HepG2 (cell line): Measurements from ENCODE around the gene NINJ2. TPM values are rescaled to one million over a fixed set of nuclear protein-coding genes. Genes with fewer than 3 reads are reported as not detected.

ENCODE experiments used
- CREM ChIP-seq, 2 experiments: sonication (generic) in 1 of 2; formaldehyde crosslinking in 1 of 2; IDR thresholded peaks; 2 replicates each; pipeline versions ENCODE4 v1.4.0 to v1.6.1; 2016 to 2020; ENCODE audit warnings: antibody characterized with exemption in 1 of 2, mild to moderate bottlenecking in 1 of 2, missing genetic modification reagents in 1 of 2
- DMTF1 ChIP-seq: sonication (generic); formaldehyde crosslinking; IDR thresholded peaks from 2 replicates; pipeline ENCODE4 v1.4.0; 2020; ENCODE audit warnings: mild to moderate bottlenecking, missing genetic modification reagents
- IRF2 ChIP-seq: IDR thresholded peaks from 2 replicates; pipeline ENCODE4 v1.6.1; 2018; ENCODE audit warnings: missing genetic modification reagents, missing compliant biosample characterization
- POLR2AphosphoS2 ChIP-seq: IDR thresholded peaks from 2 replicates; pipeline ENCODE4 v1.6.1; 2011; ENCODE audit warnings: low read depth, low read length, improper control_type of control experiment
- ZBTB7A ChIP-seq: sonication (generic); formaldehyde crosslinking; IDR thresholded peaks from 2 replicates; pipeline ENCODE4 v1.8.0; 2022; ENCODE audit warnings: mild to moderate bottlenecking, missing genetic modification reagents
- ZMYM4 ChIP-seq: sonication (generic); formaldehyde crosslinking; IDR thresholded peaks from 2 replicates; pipeline ENCODE4 v1.8.1; 2023; ENCODE audit warnings: mild to moderate bottlenecking, missing genetic modification reagents
- ZNF496 ChIP-seq: sonication (generic); formaldehyde crosslinking; IDR thresholded peaks from 2 replicates; pipeline ENCODE4 v1.8.1; 2023; ENCODE audit warnings: mild to moderate bottlenecking, moderate library complexity, missing genetic modification reagents; ENCODE audit not compliant: insufficient replicate concordance
- ZNF687 ChIP-seq: sonication (generic); formaldehyde crosslinking; IDR thresholded peaks from 2 replicates; pipeline ENCODE4 v1.5.1; 2020; ENCODE audit warnings: mild to moderate bottlenecking, missing genetic modification reagents, moderate library complexity
- ZNF710 ChIP-seq: sonication (generic); formaldehyde crosslinking; IDR thresholded peaks from 2 replicates; pipeline ENCODE4 v1.5.0; 2020; ENCODE audit warnings: mild to moderate bottlenecking, missing genetic modification reagents, borderline replicate concordance
- ZNF772 ChIP-seq: sonication (generic); formaldehyde crosslinking; IDR thresholded peaks from 2 replicates; pipeline ENCODE4 v1.5.0; 2020; ENCODE audit warnings: mild to moderate bottlenecking, missing genetic modification reagents
- ZNF878 ChIP-seq: sonication (generic); formaldehyde crosslinking; IDR thresholded peaks from 2 replicates; pipeline ENCODE4 v1.8.1; 2023; ENCODE audit warnings: mild to moderate bottlenecking, missing genetic modification reagents, moderate library complexity
- polyA plus RNA-seq, 8 experiments: library from polyadenylated mRNA; depleted of rRNA in 3 of 8; stranded (reverse) in 7 of 8; unstranded in 1 of 8; fragments of >200 nt; fragmentation: Illumina TruSeq in 4 of 8; extraction: Trizol in 4 of 8; gene quantifications; 2 replicates each; pipeline versions ENCODE4 v1.2.1 to v1.2.3, GENCODE V29; 2011 to 2016; ENCODE audit warnings: low read depth in 4 of 8, missing spikeins in 1 of 8, mixed read lengths in 1 of 8; ENCODE audit not compliant: insufficient read depth in 1 of 8
- total RNA-seq, 5 experiments: library from RNA; depleted of rRNA; stranded (reverse); fragments of >200 nt; fragmentation: Illumina TruSeq; extraction: Trizol; gene quantifications; 2 replicates each; pipeline ENCODE4 v1.2.3, GENCODE V29; 2016; ENCODE audit warnings: low read depth in 1 of 5
- TF ChIP-seq, protein P1 (sequence below): sonication (generic); formaldehyde crosslinking; IDR thresholded peaks from 2 replicates; pipeline ENCODE4 v1.4.0; 2020; ENCODE audit warnings: missing genetic modification reagents, mild to moderate bottlenecking, borderline replicate concordance
- TF ChIP-seq, protein P2 (sequence below): sonication (generic); formaldehyde crosslinking; IDR thresholded peaks from 2 replicates; pipeline ENCODE4 v1.5.0; 2020; ENCODE audit warnings: mild to moderate bottlenecking, missing genetic modification reagents

The NINJ2 gene
- total and polyA plus RNA-seq, 2 of the 13 experiments (the other 11 are each of a cell fraction or from before 2014, with no cell fraction given), result 0.62 to 3.8 TPM

DNA sequence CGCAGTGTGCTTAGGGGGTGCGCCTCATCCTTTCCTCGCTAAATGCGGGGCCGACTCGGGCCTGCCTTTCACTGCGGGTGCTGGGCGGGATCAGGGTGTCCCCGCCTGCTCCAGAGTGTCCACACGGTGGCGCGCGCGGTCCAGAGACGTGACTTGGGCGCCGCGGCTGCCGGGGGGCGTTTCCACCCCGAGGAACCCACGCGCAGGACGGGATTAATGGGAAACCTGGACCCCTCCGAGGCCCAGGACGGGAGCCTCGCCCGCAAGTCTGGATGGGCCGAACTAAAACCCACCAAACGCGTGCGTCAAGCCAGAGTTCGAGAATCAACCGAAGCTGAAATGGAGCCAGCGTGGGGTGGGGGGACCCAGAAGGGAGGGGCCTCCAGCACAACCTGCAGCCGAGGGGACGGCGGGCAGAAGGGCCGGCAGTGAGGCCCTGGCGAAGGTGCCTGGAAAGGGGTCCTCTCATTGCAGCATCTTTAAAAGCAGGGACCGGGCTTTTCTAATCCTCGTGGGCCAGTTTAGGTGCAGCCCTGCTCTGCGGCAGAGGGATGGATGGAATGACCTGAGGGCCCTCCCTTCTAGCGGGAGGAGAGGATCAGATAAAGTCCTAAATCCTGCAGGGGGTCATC, 93.3 kb downstream of the NINJ2 start (continued):
- TF ChIP-seq, protein P1, sequence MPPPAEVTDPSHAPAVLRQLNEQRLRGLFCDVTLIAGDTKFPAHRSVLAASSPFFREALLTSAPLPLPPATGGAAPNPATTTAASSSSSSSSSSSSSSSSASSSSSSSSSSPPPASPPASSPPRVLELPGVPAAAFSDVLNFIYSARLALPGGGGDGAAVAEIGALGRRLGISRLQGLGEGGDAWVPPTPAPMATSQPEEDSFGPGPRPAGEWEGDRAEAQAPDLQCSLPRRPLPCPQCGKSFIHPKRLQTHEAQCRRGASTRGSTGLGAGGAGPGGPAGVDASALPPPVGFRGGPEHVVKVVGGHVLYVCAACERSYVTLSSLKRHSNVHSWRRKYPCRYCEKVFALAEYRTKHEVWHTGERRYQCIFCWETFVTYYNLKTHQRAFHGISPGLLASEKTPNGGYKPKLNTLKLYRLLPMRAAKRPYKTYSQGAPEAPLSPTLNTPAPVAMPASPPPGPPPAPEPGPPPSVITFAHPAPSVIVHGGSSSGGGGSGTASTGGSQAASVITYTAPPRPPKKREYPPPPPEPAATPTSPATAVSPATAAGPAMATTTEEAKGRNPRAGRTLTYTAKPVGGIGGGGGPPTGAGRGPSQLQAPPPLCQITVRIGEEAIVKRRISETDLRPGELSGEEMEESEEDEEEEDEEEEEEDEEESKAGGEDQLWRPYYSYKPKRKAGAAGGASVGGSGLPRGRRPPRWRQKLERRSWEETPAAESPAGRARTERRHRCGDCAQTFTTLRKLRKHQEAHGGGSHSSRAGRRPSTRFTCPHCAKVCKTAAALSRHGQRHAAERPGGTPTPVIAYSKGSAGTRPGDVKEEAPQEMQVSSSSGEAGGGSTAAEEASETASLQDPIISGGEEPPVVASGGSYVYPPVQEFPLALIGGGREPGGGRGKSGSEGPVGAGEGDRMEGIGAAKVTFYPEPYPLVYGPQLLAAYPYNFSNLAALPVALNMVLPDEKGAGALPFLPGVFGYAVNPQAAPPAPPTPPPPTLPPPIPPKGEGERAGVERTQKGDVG, result no peak
- TF ChIP-seq ZBTB7A (CRISPR knock-in tag) (peak; percentile 79; the same call in 1 of the 2 replicates), ZNF772 (peak; percentile 81; the same call in 1 of the 2 replicates), ZNF496 (no peak), ZNF878 (CRISPR knock-in tag) (0 out of 2 replicates have a peak, but pooled peaks have one; percentile 25), ZMYM4 (CRISPR knock-in tag) (no peak), POLR2AphosphoS2 (no peak), CREM (IDR thresholded peaks at IDR 0.05) (0 out of 2 replicates have a peak, but pooled peaks have one; percentile 11), CREM (CRISPR knock-in tag; IDR thresholded peaks at IDR 0.05) (no peak), DMTF1 (CRISPR knock-in tag) (no peak; the same call in 1 of the 2 replicates), ZNF710 (CRISPR knock-in tag) (no peak), ZNF687 (CRISPR knock-in tag) (peak; percentile 74), IRF2 (CRISPR knock-in tag) (no peak)
- TF ChIP-seq, protein P2, sequence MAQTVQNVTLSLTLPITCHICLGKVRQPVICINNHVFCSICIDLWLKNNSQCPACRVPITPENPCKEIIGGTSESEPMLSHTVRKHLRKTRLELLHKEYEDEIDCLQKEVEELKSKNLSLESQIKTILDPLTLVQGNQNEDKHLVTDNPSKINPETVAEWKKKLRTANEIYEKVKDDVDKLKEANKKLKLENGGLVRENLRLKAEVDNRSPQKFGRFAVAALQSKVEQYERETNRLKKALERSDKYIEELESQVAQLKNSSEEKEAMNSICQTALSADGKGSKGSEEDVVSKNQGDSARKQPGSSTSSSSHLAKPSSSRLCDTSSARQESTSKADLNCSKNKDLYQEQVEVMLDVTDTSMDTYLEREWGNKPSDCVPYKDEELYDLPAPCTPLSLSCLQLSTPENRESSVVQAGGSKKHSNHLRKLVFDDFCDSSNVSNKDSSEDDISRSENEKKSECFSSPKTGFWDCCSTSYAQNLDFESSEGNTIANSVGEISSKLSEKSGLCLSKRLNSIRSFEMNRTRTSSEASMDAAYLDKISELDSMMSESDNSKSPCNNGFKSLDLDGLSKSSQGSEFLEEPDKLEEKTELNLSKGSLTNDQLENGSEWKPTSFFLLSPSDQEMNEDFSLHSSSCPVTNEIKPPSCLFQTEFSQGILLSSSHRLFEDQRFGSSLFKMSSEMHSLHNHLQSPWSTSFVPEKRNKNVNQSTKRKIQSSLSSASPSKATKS (CRISPR knock-in tag), result no peak
